Activated gamma-delta T cell (primary cell): ENCODE measurements around the gene GMNN.
"Not testable (repeated sequence)": the region's sequence is repeated elsewhere in the genome, so short reads cannot be mapped to it uniquely, and the experiment has no call there.

Experiments used
- DNase-seq: peaks from one replicate; lab custom pipeline; 2025; lab: John Stamatoyannopoulos, UW

The GMNN gene

GRCh38 chr6:24761851-24762250, 12.9 kb upstream of the GMNN start:
- DNase-seq, result no peak

DNA sequence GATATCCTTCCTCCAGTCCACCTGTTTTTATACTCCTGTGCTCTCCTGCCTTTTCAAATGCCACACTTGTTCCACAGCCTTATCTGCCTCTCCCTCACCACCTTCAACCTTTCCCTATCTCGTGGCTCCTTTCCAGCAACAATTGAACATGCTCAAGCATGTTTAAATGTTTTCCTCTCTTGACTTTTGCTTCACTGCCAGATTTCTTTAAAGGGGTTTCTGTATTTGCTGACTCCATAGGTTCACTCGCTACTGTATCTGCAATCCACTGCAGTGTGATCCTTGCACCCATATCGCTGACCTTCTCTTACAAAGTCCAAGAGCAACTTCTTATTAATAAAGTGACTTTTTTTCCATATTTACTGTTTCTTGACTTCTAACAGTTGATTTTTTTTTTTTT, 11.2 kb upstream of the GMNN start:
- DNase-seq, result no peak

DNA sequence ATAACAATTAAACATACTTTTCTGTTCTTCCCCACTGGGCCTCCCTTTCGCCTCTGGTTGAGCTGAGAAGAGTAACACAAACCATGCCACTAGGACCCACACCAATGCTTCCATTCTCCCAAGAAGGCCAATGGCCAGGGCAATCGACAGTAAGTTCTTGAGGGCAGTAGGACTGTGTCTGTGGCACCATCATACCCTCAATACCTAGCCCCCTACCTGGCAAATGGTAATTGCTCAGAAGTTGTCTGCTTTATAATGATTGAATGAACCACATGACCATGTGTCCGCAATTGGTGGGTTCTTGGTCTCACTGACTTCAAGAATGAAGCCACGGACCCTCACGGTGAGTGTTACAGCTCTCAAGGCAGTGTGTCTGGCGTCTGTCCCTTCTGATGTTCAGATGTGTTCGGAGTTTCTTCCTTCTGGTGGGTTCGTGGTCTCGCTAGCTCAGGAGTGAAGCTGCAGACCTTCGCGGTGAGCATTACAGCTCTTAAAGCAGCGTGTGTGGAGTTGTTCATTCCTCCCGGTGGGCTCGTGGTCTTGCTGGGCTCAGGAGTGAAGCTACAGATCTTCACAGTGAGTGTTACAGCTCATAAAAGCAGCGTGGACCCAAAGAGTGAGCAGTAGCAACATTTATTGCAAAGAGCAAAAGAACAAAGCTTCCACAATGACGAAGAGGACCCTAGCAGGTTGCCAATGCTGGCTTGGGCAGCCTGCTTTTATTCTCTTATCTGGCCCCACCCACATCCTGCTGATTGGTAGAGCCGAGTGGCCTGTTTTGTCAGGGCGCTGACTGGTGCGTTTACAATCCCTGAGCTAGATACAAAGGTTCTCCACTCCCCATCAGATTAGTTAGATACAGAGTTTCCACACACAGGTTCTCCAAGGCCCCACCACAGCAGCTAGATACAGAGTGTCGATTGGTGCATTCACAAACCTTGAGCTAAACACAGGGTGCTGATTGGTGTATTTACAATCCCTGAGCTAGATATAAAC, 9.6 kb upstream of the GMNN start:
- DNase-seq, result not testable (repeated sequence)

- not testable (repeated sequence) for DNase-seq
Observed at GRCh38 chr6:24765968-24766367, 8.8 kb upstream of the GMNN start.

DNA sequence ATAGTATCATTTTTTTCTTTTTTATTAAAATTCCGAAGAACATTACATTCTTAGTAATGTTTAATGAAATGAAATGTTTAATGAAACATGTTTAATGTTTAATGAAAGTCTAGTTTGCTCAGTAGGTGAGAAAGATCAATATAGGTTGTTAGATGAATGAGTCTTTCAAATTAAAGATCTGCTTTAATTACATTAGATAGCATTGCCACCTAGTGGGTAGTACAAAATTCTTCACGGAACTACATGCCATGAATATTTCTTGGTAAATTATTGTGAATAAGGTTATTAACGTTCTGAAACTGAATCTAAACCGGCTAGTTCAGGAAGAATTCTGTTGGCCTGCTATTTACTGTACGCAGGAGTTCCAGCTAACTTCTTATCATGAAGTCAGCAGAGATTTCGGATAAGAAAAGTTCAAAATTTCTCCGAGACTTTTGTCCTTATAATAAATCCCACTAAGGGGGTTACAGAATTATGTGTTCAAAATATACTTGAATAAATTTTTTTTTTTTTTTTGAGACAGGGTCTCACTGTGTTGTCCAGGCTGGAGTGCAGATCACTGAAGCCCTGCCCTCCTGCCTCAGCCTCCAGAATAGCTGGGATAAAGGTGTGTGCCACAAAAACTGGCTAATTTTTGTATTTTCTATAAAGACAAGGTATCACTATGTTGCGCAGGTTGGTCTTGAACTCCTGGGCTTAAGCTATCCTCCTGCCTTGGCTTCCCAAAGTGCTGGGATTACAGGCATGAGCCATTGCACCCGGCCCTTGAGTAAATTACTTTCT, 7.9 kb upstream of the GMNN start:
- no peak for DNase-seq

GRCh38 chr6:24768361-24768760, 6.4 kb upstream of the GMNN start:
- no peak for DNase-seq

DNA sequence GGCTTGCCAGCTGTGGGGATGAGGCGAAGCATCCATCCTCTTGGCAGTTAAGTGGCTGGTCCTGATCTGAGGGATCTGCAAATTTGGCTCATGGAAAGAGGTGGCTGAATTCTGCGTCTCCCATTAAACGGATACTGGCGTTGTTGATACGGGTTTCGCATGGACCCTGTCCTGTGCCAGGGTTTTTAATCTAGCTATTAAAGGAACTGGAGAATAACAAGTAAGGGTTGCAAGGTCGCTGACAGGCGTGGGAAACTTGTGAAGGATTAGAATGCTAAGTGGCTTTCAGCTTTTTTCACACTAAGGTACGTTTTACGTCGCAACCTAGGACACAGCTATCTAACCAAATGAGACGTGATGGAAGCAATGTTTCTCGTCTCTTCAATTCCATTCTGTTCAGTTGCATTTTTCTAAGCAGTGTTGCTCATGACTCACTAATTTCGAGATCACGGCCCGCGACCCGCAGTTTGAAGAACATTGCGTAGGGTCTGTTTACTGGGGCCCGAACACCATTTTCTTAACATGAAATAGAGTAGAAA, 852 bp downstream of the GMNN start:
- no peak for DNase-seq

GRCh38 chr6:24777227-24777626, 2.5 kb downstream of the GMNN start:
- no peak for DNase-seq

GRCh38 chr6:24778121-24778520, 3.4 kb downstream of the GMNN start:
- no peak for DNase-seq

- no peak for DNase-seq
Observed at GRCh38 chr6:24778878-24779277, 4.1 kb downstream of the GMNN start.

DNA sequence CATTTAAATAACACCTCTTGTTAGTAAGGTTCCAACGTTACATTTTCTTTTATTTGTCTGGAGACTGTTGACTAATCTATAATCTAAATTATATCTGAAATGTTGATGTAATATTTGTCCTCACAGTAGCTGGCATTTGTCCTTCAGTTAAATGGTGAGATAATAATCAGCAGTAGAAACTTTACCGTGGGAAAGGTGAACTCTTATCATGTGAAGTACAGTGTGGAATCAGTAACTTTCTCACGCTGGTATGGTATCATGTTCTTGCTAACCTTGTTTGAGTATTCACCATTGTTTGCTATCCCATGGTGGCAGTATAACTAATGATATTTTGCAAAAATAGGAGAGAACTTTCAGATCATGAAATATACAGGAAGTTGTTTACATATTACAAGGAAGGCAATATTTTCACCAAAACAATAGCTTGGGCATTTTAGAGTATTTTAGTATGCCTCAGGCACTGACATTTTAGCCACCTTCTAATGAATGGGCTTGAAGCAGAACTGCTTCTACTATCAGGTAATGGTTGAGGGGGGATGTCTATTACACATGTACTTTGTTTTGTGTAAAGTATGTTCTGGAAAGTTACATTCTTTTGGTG, 4.8 kb downstream of the GMNN start:
- DNase-seq, result no peak

- no peak for DNase-seq
Observed at GRCh38 chr6:24780206-24780605, 5.5 kb downstream of the GMNN start.

- DNase-seq, result no peak
Observed at GRCh38 chr6:24788031-24788665, 13.4 kb downstream of the GMNN start.

DNA sequence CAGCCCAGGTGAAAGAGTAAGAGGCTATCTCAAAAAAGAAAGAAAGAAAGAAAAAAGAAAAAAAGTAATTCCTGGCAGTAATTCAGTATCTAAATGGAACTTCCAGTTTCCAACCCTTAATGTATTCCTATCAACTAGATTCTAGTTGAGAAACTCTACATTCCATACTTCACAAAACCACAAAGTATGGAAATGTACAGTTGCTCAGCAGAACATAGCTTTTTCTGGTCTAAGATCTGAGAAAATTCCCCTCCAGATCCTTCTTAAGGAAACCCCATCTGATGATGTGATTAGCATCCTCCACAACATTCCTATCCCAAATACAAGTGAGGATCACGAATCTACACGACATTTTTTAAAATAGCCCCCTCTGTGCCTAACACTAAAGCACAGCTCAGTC, 20.4 kb downstream of the GMNN start:
- no peak for DNase-seq

GRCh38 chr6:24796616-24797290, 22.0 kb downstream of the GMNN start:
- no peak for DNase-seq

DNA sequence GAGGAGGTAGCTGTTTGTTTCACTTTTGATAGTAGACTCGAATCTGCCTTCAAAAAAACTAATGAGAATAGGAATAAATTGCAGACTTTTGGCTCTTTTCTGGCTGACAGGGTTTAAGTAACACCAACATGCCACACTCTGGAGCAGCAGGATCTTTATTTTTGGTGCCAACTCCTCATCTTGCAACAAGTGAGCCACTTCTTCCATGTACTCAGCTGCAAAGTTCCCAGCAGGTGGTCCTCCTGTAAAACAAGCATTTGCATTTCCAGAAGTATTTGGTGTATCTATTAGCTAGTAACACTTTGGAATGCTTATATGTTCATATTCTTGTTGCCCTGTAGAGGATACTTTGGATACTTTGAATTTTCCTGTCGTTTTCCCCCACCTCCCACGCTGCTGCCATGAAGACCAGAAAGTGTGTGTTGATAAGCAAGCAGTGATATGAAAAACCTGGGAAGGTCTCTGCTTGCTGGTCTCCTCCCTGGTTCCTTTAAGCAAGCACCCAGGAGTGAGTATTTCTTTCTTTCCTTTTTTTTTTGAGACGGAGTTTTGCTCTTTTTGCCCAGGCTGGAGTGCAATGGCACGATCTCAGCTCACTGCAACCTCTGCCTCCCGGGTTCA, 23.0 kb downstream of the GMNN start:
- no peak for DNase-seq

GRCh38 chr6:24798740-24799540, 24.2 kb downstream of the GMNN start, which contains the start of gene ARMH2:
Gene ARMH2 (minus strand): TSS chr6:24798917. CDS start chr6:24798857, 60 bp downstream.
- no peak for DNase-seq

GRCh38 chr6:24799541-24799915, 24.8 kb downstream of the GMNN start:
- DNase-seq, result no peak

GRCh38 chr6:24802271-24803059, 27.7 kb downstream of the GMNN start:
- DNase-seq, result no peak
